Germinal center (tissue), 1 donor: ENCODE data around the gene LCE1C.

ENCODE experiments used
- DNase-seq: peaks from one replicate; pipeline ENCODE4 v3.0.0; 2012; ENCODE audit warnings: mixed read lengths, low spot score

The LCE1C gene

DNA sequence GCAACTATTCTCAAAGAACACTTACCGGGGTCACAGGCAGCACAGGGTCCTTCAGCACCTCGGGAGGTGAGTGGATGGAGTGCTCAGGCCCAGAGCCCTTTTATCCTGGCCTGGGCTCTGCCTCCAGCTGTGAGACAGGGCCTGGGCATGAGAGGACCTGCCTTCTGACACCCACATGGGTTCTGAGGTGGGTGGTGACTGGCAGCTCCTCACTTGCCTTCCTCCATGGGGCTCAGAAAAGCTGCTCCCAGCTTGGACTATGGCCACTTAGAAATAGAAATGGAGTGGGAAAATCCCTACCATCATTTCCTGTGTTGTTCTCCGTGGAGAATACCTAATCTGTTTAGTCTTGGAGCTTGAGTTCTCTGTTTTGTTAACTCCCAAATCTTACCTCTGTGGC is at the start of gene LCE1C:
Gene LCE1C, minus strand, starts transcription at position 76 of the 400 bp plus-strand sequence. CDS start 1,173 bp downstream, outside the sequence.
- DNase-seq, result no peak

DNA sequence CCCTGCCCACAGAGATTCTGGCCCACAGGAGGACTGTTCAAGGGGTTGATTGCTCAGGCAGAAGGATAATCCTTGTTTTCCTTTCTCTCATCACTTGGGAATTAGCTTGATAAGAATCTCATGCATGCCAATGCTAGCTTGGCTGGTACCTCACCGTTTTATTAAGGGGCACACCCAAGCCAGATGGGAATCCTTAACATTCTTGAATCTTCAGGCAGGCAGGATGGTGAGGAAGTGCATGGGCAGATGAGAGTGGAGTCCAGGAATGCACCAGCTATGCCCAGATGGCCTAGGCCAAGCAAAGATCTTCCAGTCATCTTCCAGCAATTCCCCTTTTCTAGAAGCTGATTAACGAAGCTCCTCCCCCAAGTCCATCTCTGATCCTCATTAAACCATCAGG is 49.2 kb upstream of the LCE1C start:
- no peak for DNase-seq

DNA sequence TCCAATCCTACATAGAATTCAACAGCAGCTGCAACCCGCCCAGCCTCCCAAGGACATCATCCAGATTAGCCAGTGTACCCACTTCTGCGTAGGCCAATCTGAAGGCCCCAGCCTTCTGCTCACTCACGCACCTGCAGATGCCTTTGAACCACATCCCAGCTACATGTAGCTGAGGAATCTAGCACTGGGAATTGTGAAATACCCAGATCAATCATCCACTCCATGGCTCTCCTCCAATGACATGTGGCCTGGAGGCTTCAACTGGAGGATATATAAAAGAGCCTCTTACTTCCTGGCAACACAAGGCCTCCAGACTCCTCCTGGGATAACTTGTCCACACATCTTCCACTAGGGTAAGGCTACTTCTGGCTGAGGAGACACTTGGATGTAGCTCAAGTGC is 36.1 kb upstream of the LCE1C start, which contains the start of gene LCE6A:
Gene LCE6A, plus strand, starts transcription at position 301 of the 400 bp plus-strand sequence. CDS start 665 bp downstream, outside the sequence.
- DNase-seq, result no peak

GRCh38 chr1:152836870-152837269 is 30.4 kb upstream of the LCE1C start:
- DNase-seq, result no peak

DNA sequence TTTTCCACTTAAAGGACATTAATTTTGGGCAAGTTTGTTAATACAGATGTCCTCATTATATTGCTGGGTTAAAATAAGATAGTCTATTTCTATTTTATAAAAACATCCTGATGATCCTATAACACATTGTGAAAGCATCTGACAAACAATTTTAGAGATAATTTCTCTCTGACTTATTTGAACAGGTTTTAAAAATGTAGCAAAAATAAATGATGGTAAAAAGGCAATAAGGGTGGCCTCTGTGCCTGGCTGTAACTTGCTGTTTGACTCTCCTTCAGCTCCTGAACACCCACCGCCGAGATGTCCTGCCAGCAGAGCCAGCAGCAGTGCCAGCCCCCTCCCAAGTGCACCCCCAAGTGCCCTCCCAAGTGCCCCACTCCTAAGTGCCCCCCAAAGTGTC is 20.7 kb upstream of the LCE1C start, which contains the start of gene LCE1A:
Gene LCE1A, plus strand, starts transcription at position 301 of the 400 bp plus-strand sequence. Its CDS starts 0 bp downstream, at position 301.
- no peak for DNase-seq

- no peak for DNase-seq
Measured at GRCh38 chr1:152824964-152825363, 18.5 kb upstream of the LCE1C start.

DNA sequence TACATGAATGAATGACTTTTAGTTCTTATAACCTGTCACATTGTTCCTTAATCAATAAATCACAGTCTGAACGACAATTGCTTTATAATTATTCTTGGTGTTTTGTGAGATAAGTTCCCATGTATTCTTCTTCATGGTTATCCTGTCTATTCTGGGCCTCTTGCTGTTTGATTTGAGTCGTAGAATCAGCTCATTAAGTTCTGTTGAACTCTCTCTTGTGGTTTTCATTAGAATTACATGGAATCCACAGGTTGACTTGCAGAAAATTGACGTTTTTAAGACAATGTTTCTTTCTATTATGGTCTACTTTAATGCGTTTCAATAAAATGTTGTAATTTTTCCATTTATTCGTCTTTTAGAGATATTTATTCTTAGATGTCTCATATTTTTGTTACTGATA is 16.8 kb upstream of the LCE1C start:
- no peak for DNase-seq

- DNase-seq, result no peak
Measured at GRCh38 chr1:152817309-152817708, 10.9 kb upstream of the LCE1C start.

- DNase-seq, result no peak
Measured at GRCh38 chr1:152811671-152812070, 5.2 kb upstream of the LCE1C start, which contains the start of gene LCE1B. Gene LCE1B, plus strand, starts transcription at chr1:152811971. Its CDS starts 476 bp downstream, at chr1:152812447.

DNA sequence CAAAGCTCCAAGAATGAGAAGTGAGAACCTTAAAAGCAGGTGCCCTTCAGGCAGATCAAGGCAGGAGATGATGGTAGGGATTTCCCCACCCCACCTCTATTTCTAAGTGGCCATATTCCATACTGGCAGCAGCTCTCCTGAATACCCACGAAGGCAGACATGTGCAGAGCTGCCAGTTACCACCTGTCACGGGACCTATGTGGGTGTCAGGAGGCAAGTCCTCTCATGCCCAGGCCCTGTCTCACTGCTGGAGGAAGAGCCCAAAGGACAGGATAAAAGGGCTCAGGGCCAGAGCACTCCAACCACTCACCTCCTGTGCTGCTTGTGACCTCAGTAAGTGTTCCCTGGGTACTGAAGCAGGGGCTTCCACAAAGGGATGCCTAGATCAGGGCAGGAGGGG is 4.6 kb upstream of the LCE1C start:
- DNase-seq, result no peak

DNA sequence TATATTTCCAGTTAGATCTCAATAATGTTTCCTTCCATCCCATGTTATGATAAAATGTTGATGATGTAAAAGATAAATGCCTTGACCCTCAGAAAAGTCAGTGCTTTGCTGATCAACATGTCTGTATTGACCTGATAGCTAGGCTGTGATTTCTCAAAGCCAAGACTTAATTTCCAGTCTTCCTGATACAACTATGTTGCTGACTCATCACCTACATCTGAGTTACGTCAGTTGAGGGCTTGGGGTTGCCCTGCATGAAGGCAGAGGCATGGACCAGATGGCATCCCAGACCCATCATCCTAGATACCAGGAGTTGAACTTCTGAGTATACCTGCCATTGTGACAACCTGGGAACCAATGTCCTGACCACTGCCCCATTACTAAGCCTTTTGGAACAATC is 5.1 kb downstream of the LCE1C start:
- no peak for DNase-seq

DNA sequence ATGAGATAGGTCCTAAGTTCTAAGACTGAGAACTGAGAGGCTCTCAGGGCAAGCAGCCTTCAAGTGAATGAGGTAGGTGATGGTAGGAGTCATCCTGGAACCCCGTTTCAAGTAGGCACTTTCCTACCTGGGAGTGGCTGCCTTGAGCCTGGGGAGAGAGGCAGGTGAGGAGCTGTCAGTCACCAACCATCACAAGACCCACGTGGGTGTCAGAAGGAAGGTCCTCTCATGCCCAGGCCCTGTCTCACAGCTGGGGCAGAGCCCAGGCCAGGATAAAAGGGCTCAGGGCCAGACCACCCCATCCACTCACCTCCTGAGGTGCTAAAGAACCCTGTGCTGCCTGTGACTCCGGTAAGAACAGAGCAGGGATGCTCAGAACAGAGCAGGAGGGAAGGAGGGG is 10.0 kb downstream of the LCE1C start, which contains the start of gene LCE1D:
Gene LCE1D, plus strand, starts transcription at position 301 of the 400 bp plus-strand sequence. CDS start 1,074 bp downstream, outside the sequence.
- DNase-seq, result no peak

DNA sequence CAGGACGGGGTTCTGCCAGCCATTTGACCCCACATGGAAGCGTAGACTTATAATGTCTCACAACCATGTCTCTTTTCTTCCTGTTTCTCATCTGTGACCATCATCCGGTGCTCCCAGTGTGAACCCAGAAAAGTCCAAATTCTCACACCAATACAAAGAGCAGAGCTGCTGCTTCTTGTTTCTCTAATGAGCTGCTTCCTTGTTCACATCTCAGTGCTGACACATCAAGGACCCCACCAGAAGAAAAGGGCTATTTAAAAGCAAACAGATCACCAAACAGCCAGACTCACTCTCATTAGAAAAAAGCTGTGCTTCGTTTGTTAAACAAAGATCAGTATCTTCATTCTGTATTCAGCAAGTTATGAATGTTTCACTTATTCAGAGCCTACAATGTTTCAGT is 10.8 kb downstream of the LCE1C start:
- no peak for DNase-seq

DNA sequence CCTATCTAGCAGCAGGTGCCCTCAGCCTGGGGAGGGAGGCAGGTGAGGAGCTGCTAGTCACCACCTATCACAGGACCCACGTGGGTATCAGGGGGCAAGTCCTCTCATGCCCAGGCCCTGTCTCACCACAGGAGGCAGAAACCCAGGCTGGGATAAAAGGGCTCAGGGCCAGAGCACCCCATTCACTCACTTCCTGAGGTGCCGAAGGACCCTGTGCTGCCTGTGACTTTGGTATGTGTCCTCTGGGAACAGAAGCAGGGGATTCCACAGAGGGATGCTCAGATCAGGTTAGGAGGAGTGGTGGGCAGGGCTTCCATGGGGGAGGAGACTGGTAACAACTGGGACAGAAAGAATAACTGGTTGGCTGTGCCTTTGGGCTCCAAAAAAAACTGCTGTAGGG is 20.4 kb downstream of the LCE1C start, which contains the start of gene LCE1E:
Gene LCE1E, plus strand, starts transcription at position 181 of the 400 bp plus-strand sequence. CDS start 1,043 bp downstream, outside the sequence.
- no peak for DNase-seq

GRCh38 chr1:152783095-152783494 is 23.4 kb downstream of the LCE1C start:
- DNase-seq, result no peak

DNA sequence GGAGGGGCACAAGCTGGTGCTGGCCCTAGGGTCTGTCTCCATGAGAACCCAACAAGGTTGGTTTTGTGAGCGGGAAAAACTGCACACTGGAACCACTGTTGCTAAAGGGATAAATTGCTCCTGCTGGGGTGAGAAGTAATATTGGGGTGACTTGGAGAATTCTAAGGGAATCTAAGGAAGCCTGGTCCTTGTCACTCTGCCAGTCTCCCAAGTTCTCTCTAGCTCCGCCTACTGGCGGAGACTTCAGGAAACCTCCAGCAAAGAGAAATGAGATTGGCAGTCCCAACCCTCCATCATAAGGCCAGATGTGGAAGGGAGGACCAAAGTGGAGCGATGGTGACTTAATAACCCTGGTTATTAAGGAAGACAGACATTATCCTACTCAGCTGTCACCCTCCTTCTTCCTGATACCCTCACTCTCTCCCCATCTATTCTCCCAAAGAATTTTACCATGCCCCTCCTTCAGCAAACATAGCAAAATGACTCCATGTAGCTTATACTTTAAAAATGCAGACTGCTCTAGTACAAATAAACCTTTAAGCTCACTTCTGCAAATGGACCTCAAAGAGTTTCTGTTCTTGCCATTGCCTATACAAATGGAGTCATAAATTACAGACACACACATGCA is 28.8 kb downstream of the LCE1C start:
- peak; percentile 15 for DNase-seq

DNA sequence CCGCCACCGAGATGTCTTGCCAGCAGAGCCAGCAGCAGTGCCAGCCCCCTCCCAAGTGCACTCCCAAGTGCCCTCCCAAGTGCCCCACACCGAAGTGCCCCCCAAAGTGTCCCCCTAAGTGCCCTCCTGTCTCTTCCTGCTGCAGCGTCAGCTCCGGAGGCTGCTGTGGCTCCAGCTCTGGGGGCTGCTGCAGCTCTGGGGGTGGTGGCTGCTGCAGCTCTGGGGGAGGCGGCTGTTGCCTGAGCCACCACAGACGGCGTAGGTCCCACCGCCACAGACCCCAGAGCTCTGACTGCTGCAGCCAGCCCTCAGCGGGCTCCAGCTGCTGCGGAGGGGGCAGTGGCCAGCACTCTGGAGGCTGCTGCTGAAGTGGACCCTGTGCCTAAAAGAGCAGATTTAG is 30.1 kb downstream of the LCE1C start:
- DNase-seq, result no peak

- no peak for DNase-seq
Measured at GRCh38 chr1:152774875-152775274, 31.6 kb downstream of the LCE1C start, which contains the start of gene LCE1F. Gene LCE1F, plus strand, starts transcription at chr1:152775140. Its CDS starts 1,232 bp downstream, at chr1:152776372.

DNA sequence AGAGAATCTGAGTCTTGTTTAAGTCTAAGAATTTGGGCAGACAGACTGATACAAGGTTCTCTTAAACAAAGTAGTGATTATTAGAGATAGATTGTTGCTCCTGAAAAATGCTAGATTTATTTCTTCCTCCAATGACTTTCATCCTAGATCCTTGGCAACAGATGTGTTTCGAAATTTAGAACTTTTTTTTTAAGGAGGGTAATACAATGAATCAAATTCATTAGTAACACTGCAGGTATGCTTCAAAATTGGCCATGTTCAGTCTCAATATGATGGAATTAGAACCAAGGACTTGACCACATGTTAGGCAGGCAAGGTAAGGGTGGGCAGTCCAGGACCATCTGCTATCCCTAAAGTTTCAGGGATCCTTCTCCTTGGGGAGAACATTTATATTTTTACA is 36.0 kb downstream of the LCE1C start:
- no peak for DNase-seq

DNA sequence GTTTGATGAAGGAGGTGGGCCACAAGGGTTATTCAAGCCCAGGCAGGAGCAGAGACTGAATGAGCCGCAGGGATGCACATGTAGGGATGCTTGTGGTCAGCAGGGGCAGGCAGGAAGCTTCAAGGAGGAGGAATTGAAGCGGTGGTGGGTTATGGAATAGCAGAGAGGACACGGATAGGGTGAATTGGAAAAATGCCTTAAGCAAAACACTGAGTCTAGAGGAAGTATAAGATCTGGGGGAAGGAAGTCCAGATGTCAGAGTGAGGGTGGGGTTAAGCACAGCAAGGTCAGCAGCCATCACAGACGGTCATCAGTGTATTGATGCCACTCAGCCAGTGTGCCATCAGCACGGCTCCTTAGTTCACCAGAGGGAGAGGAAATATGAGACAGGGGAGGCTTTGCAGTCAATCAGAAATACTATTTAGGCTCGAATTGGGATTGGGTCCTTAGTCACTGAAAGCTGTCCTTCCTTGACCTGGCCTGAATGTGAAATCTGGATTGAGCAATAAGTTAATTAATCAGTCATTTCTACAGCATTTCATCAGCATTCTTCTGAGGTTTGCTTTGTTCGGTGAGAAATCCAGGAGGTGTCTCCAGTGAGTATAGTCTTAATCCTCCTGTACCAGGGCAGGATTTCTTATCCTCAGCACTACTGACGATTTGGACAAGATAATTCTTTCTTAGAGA is 37.5 kb downstream of the LCE1C start:
- DNase-seq, result no peak

DNA sequence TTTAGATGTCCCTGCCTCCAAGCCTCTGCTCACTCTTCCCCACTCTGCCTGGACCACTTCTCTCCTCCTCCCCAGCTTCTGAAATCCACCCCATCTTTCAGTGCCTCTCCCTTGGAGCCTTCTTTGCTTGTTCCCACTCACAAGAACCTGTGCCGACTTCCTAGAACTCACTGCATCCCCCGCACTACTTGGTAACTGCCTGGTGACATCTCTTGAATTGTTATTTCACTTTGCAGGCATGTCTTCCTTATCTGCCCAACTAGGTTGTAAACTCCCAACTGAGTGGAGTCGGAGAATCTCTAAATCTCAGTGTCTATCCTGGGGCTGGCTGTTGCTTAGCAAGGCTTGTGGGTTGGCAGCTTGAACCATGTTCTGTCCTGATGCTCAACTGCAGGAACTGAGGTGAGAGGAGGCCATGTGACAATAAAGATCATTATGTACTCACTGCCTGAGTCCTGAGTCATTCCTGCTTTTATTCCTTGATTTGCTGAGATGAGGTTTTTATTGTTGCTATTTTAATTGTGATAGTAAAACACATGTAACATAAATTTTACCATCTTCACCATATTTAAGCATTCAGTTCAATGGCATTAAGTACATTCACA is 44.7 kb downstream of the LCE1C start:
- DNase-seq, result no peak

- no peak for DNase-seq
Measured at GRCh38 chr1:152760551-152761190, 45.8 kb downstream of the LCE1C start.
